HepG2 (cell line): ENCODE data around the gene FAM184B. TPM values are rescaled to one million over a fixed set of nuclear protein-coding genes. Genes with fewer than 3 reads are reported as not detected.
A peak's percentile ranks its signal among the peaks of the same experiment; 100 is the strongest.

ENCODE experiments used
- CENPT ChIP-seq: sonication (generic); formaldehyde crosslinking; IDR thresholded peaks from 2 replicates; pipeline ENCODE4 v1.8.0; 2022; ENCODE audit warnings: low read depth, mild to moderate bottlenecking, moderate library complexity, missing genetic modification reagents
- E2F2 ChIP-seq: sonication (generic); formaldehyde crosslinking; IDR thresholded peaks from 2 replicates; pipeline ENCODE4 v1.4.0; 2020; ENCODE audit warnings: missing genetic modification reagents, borderline replicate concordance
- GATA4 ChIP-seq: sonication (generic); IDR thresholded peaks from 2 replicates; pipeline ENCODE4 v1.6.1; 2016; ENCODE audit warnings: antibody characterized with exemption, low read depth, borderline replicate concordance
- IRF2 ChIP-seq: IDR thresholded peaks from 2 replicates; pipeline ENCODE4 v1.6.1; 2018; ENCODE audit warnings: missing genetic modification reagents, missing compliant biosample characterization
- KLF15 ChIP-seq: sonication (generic); formaldehyde crosslinking; IDR thresholded peaks from 2 replicates; pipeline ENCODE4 v1.8.1; 2023; ENCODE audit warnings: borderline replicate concordance, mild to moderate bottlenecking, inconsistent platforms, missing genetic modification reagents, mixed read lengths
- KLF16 ChIP-seq, 2 experiments: sonication (generic) in 1 of 2; formaldehyde crosslinking in 1 of 2; IDR thresholded peaks; 2 replicates each; pipeline versions ENCODE4 v1.6.1 to v1.8.0; 2016 to 2023; ENCODE audit warnings: missing genetic modification reagents in 2 of 2, missing compliant biosample characterization in 1 of 2
- NR0B2 ChIP-seq: sonication (generic); formaldehyde crosslinking; IDR thresholded peaks from 2 replicates; pipeline ENCODE4 v1.4.0; 2020; ENCODE audit warnings: mild to moderate bottlenecking, missing genetic modification reagents
- NR2C2 ChIP-seq: sonication (generic); formaldehyde crosslinking; IDR thresholded peaks from 2 replicates; pipeline ENCODE4 v1.4.0; 2020; ENCODE audit warnings: missing genetic modification reagents, mild to moderate bottlenecking, moderate library complexity, borderline replicate concordance
- PAWR ChIP-seq: sonication (generic); formaldehyde crosslinking; IDR thresholded peaks from 2 replicates; pipeline ENCODE4 v1.4.0; 2020; ENCODE audit warnings: missing genetic modification reagents, mild to moderate bottlenecking, borderline replicate concordance
- SAP130 ChIP-seq: IDR thresholded peaks from 2 replicates; pipeline ENCODE4 v1.6.1; 2016; ENCODE audit warnings: low read depth
- SMAD1 ChIP-seq: sonication (generic); formaldehyde crosslinking; IDR thresholded peaks from 2 replicates; pipeline ENCODE4 v1.4.0; 2020; ENCODE audit warnings: missing genetic modification reagents, low read depth, mild to moderate bottlenecking, borderline replicate concordance
- TRAFD1 ChIP-seq: sonication (generic); formaldehyde crosslinking; IDR thresholded peaks from 2 replicates; pipeline ENCODE4 v1.5.1; 2020; ENCODE audit warnings: missing genetic modification reagents, mild to moderate bottlenecking, borderline replicate concordance
- ZBTB21 ChIP-seq: sonication (generic); formaldehyde crosslinking; IDR thresholded peaks from 2 replicates; pipeline ENCODE4 v1.4.0; 2020; ENCODE audit warnings: missing genetic modification reagents
- ZNF264 ChIP-seq: sonication (generic); formaldehyde crosslinking; IDR thresholded peaks from 2 replicates; pipeline ENCODE4 v1.4.0; 2020; ENCODE audit warnings: missing genetic modification reagents
- ZNF768 ChIP-seq: sonication (generic); formaldehyde crosslinking; IDR thresholded peaks from 2 replicates; pipeline ENCODE4 v1.4.0; 2020; ENCODE audit warnings: missing genetic modification reagents
- ZNF782 ChIP-seq: sonication (generic); formaldehyde crosslinking; IDR thresholded peaks from 2 replicates; pipeline ENCODE4 v1.4.0; 2020; ENCODE audit warnings: missing genetic modification reagents, mild to moderate bottlenecking, borderline replicate concordance
- ZNF83 ChIP-seq: sonication (generic); formaldehyde crosslinking; IDR thresholded peaks from 2 replicates; pipeline ENCODE4 v1.4.0; 2020; ENCODE audit warnings: missing genetic modification reagents, mild to moderate bottlenecking, borderline replicate concordance
- ZNF850 ChIP-seq: sonication (generic); formaldehyde crosslinking; conservative IDR thresholded peaks from 2 replicates; pipeline ENCODE4 v1.9.0; 2021; ENCODE audit warnings: mild to moderate bottlenecking, missing genetic modification reagents
- polyA plus RNA-seq, 8 experiments: library from polyadenylated mRNA; depleted of rRNA in 3 of 8; stranded (reverse) in 7 of 8; unstranded in 1 of 8; fragments of >200 nt; fragmentation: Illumina TruSeq in 4 of 8; extraction: Trizol in 4 of 8; gene quantifications; 2 replicates each; pipeline versions ENCODE4 v1.2.1 to v1.2.3, GENCODE V29; 2011 to 2016; ENCODE audit warnings: low read depth in 4 of 8, missing spikeins in 1 of 8, mixed read lengths in 1 of 8; ENCODE audit not compliant: insufficient read depth in 1 of 8
- total RNA-seq, 5 experiments: library from RNA; depleted of rRNA; stranded (reverse); fragments of >200 nt; fragmentation: Illumina TruSeq; extraction: Trizol; gene quantifications; 2 replicates each; pipeline ENCODE4 v1.2.3, GENCODE V29; 2016; ENCODE audit warnings: low read depth in 1 of 5
- TF ChIP-seq, protein P1 (sequence below): IDR thresholded peaks from 2 replicates; pipeline ENCODE4 v1.6.1; 2016; ENCODE audit warnings: missing compliant biosample characterization, missing genetic modification reagents, borderline replicate concordance
- TF ChIP-seq, protein P2 (sequence below): sonication (generic); formaldehyde crosslinking; IDR thresholded peaks from 2 replicates; pipeline ENCODE4 v1.5.0; 2020; ENCODE audit warnings: missing genetic modification reagents, mild to moderate bottlenecking, borderline replicate concordance
- TF ChIP-seq, protein P3 (sequence below): sonication (generic); formaldehyde crosslinking; IDR thresholded peaks from 2 replicates; pipeline ENCODE4 v1.8.1; 2022; ENCODE audit warnings: mild to moderate bottlenecking, missing genetic modification reagents

FAM184B gene
- total and polyA plus RNA-seq, 2 of the 13 experiments (the other 11 are each of a cell fraction or from before 2014, with no cell fraction given) = not detected

DNA sequence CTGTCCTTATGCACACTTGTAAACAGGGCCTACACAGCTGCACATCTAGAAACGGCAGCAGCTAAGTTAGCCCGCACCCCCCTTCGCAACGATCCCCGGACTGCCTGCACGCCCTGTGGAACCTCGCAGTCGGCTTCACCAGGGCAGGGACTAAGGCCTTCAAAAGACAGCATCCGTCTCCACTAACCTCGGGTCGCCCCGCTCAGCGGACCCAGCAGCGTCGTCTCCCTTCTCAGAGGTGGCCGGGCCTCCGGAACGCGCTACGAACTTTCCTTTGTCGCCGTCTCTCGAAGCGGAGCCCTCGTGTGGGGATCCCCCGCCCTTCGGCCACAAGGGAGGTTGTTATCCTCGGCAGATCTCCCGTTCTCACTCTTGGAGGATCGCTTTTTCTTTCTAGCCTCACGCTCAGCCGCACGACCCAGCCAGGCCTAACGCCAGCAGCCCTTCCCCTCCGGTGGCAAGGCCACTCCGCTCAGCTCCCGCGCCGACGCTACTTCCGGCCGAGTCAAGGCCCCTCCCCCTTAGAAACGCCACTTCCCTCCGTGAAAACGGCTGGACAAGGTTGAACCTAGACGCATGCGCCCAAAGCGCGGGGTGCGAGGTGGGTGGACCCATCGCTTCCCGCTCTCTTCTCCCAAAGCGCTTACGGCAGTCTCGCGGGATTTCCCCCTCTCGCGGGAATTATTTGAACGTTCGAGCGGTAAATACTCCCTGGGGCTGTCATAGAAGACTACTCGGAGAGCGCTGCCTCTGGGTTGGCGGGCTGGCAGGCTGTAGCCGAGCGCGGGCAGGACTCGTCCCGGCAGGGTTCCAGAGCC lies 29.0 kb upstream of the FAM184B start, which contains the start of the genes DCAF16 and NCAPG (continued):
- no peak for TF ChIP-seq ZNF768
- no peak for TF ChIP-seq CENPT
- no peak for TF ChIP-seq PAWR (CRISPR knock-in tag)
- TF ChIP-seq ZNF782 (CRISPR knock-in tag) = peak; percentile 77; the same call in 1 of the 2 replicates
- TF ChIP-seq, protein P1, sequence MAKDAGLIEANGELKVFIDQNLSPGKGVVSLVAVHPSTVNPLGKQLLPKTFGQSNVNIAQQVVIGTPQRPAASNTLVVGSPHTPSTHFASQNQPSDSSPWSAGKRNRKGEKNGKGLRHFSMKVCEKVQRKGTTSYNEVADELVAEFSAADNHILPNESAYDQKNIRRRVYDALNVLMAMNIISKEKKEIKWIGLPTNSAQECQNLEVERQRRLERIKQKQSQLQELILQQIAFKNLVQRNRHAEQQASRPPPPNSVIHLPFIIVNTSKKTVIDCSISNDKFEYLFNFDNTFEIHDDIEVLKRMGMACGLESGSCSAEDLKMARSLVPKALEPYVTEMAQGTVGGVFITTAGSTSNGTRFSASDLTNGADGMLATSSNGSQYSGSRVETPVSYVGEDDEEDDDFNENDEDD (CRISPR knock-in tag) = peak; percentile 99
- TF ChIP-seq ZNF83 (CRISPR knock-in tag) = peak; percentile 46; the same call in 1 of the 2 replicates
- TF ChIP-seq, protein P2, sequence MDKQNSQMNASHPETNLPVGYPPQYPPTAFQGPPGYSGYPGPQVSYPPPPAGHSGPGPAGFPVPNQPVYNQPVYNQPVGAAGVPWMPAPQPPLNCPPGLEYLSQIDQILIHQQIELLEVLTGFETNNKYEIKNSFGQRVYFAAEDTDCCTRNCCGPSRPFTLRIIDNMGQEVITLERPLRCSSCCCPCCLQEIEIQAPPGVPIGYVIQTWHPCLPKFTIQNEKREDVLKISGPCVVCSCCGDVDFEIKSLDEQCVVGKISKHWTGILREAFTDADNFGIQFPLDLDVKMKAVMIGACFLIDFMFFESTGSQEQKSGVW = no peak
- TF ChIP-seq NR2C2 = peak; percentile 32; the same call in 1 of the 2 replicates
- TF ChIP-seq SMAD1 (CRISPR knock-in tag) = peak; percentile 29; the same call in 1 of the 2 replicates
- peak; percentile 71; the same call in 1 of the 2 replicates for TF ChIP-seq ZNF264
- TF ChIP-seq, protein P3, sequence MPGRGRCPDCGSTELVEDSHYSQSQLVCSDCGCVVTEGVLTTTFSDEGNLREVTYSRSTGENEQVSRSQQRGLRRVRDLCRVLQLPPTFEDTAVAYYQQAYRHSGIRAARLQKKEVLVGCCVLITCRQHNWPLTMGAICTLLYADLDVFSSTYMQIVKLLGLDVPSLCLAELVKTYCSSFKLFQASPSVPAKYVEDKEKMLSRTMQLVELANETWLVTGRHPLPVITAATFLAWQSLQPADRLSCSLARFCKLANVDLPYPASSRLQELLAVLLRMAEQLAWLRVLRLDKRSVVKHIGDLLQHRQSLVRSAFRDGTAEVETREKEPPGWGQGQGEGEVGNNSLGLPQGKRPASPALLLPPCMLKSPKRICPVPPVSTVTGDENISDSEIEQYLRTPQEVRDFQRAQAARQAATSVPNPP (CRISPR knock-in tag) = peak; percentile 86
- TF ChIP-seq SAP130 = peak; percentile 99
- peak; percentile 93; the same call in 1 of the 2 replicates for TF ChIP-seq E2F2 (CRISPR knock-in tag)
- peak; percentile 83; the same call in 1 of the 2 replicates for TF ChIP-seq KLF15 (CRISPR knock-in tag)
- TF ChIP-seq IRF2 (CRISPR knock-in tag) = no peak; the same call in 1 of the 2 replicates
- TF ChIP-seq KLF16 (CRISPR knock-in tag; IDR thresholded peaks at IDR 0.05) = peak in 1 of 2 experiments; percentile 89; a peak in 2 of 4 replicates
- no peak for TF ChIP-seq ZBTB21 (CRISPR knock-in tag)
- no peak for TF ChIP-seq TRAFD1 (CRISPR knock-in tag)
- no peak; the same call in 1 of the 2 replicates for TF ChIP-seq NR0B2 (CRISPR knock-in tag)
- no peak for TF ChIP-seq ZNF850 (CRISPR knock-in tag)
- peak; percentile 46 for TF ChIP-seq GATA4
